Body of pancreas (tissue), 4 donors: ENCODE data around the gene GOLGA8M.
"Not testable (repeated sequence)": the region's sequence is repeated elsewhere in the genome, so short reads cannot be mapped to it uniquely, and the experiment has no call there.

Source experiments
- POLR2A ChIP-seq, 3 donors: fragments of 450-650 bp; IDR thresholded peaks; one replicate each; pipeline ENCODE4 v1.6.1; 2016; ENCODE audit warnings: antibody characterized with exemption in 3 of 3, mild to moderate bottlenecking in 2 of 3
- TF ChIP-seq, protein P1 (sequence below), 7 experiments: fragments of 450-650 bp in 4 of 7; fragments of 200-600 bp in 3 of 7; sonication (generic) in 3 of 7; IDR thresholded peaks; one replicate each; pipeline ENCODE4 v1.5.1; 2016 to 2019; ENCODE audit warnings: antibody characterized with exemption in 7 of 7

DNA sequence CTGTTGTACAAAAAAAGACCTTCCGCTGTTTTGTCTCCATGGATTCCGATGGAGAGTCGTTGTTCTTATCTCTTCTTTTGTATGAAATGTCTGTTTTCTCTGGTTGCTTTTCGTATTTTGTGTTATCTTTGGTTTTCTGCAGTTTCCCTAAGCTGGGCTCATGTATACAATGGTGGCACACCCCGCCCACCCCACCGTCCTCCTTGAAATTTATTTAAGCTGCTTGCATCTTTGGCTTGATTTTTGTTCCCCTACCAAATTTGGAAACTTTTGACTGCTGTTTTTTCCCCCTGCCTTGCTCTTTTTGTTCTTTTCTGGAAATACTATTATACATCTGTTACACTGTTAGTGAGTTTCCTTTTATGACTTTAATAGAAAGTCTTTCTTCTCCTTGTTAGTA, 47.6 kb downstream of the GOLGA8M start:
- TF ChIP-seq, protein P1, sequence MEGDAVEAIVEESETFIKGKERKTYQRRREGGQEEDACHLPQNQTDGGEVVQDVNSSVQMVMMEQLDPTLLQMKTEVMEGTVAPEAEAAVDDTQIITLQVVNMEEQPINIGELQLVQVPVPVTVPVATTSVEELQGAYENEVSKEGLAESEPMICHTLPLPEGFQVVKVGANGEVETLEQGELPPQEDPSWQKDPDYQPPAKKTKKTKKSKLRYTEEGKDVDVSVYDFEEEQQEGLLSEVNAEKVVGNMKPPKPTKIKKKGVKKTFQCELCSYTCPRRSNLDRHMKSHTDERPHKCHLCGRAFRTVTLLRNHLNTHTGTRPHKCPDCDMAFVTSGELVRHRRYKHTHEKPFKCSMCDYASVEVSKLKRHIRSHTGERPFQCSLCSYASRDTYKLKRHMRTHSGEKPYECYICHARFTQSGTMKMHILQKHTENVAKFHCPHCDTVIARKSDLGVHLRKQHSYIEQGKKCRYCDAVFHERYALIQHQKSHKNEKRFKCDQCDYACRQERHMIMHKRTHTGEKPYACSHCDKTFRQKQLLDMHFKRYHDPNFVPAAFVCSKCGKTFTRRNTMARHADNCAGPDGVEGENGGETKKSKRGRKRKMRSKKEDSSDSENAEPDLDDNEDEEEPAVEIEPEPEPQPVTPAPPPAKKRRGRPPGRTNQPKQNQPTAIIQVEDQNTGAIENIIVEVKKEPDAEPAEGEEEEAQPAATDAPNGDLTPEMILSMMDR (IDR thresholded peaks at IDR 0.05), result not testable (repeated sequence)
- not testable (repeated sequence) for TF ChIP-seq POLR2A (IDR thresholded peaks at IDR 0.05)
